Sigmoid colon (tissue), 4 donors: ENCODE data around the gene TMEM121B.

Experiments
- CTCF ChIP-seq, 4 experiments: fragments of 450-650 bp in 3 of 4; fragments of 200-600 bp in 1 of 4; IDR thresholded peaks; one replicate each; pipeline ENCODE4 v1.5.1; 2016 to 2019; ENCODE audit warnings: antibody characterized with exemption in 4 of 4, mild to moderate bottlenecking in 3 of 4, moderate library complexity in 2 of 4
- POLR2A ChIP-seq, 2 donors: fragments of 450-650 bp; IDR thresholded peaks; one replicate each; pipeline ENCODE4 v1.6.1; 2016; ENCODE audit warnings: antibody characterized with exemption in 2 of 2, mild to moderate bottlenecking in 2 of 2, moderate library complexity in 2 of 2
- POLR2AphosphoS5 ChIP-seq, 4 donors: sonication (generic); formaldehyde crosslinking; IDR thresholded peaks; one replicate each; pipeline ENCODE4 v1.6.1; 2017; ENCODE audit warnings: antibody characterized with exemption in 4 of 4

GRCh38 chr22:17117890-17118289, 3.3 kb downstream of the TMEM121B start:
- TF ChIP-seq CTCF (IDR thresholded peaks at IDR 0.05) (no peak), POLR2A (IDR thresholded peaks at IDR 0.05) (no peak), POLR2AphosphoS5 (IDR thresholded peaks at IDR 0.05) (no peak)
